ENCODE measurements around the gene SUGP1.

DNA sequence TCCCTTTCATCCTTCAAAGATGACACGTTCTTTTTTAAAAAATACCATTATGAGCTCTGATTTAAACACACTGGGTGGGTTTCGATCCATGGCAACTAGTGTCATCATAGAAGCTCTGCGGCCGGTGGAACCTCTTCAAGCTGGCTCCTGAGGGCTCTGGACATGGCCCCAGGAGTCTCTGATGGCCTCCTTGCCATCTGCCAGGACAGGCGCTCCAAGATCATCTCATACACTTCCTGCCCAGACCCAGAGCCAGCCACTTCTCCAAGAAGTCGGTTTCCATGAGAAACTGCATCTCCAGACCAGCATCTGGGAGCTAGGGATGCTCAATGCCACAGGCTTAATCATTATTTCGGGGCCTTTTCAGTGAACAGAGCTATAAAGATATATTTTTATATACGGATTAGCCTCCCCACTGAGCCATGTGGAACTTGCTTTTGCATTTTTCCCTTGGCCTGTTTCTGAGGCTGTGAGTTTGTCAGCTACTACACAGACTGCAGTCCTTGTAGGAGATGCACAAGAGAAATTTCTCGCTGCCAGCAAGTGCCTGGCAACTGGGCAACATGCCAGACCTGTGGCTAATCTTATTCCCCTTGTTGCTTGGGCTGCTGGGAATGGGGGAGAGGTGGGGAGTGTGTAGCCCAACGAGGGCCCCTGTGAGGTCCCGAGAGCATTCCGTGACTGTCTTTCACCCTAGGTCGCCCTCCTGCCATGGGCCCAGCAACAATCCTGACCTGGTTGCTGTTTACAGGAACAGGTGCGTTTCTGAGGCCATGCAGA, 15.9 kb downstream of the SUGP1 start:
- TF ChIP-seq, protein P1, sequence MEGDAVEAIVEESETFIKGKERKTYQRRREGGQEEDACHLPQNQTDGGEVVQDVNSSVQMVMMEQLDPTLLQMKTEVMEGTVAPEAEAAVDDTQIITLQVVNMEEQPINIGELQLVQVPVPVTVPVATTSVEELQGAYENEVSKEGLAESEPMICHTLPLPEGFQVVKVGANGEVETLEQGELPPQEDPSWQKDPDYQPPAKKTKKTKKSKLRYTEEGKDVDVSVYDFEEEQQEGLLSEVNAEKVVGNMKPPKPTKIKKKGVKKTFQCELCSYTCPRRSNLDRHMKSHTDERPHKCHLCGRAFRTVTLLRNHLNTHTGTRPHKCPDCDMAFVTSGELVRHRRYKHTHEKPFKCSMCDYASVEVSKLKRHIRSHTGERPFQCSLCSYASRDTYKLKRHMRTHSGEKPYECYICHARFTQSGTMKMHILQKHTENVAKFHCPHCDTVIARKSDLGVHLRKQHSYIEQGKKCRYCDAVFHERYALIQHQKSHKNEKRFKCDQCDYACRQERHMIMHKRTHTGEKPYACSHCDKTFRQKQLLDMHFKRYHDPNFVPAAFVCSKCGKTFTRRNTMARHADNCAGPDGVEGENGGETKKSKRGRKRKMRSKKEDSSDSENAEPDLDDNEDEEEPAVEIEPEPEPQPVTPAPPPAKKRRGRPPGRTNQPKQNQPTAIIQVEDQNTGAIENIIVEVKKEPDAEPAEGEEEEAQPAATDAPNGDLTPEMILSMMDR (IDR thresholded peaks at IDR 0.05 in 8 of 11, conservative IDR thresholded peaks at IDR 0.05 in 3 of 11), result no peak
- TF ChIP-seq POLR2A (IDR thresholded peaks at IDR 0.05), result no peak
